HG03139 (cell line): ENCODE measurements around the gene THAP5.

Experiments used
- ATAC-seq: cut with Tn5 transposase; IDR thresholded peaks from one replicate; pipeline ENCODE4 v1.9.1; 2021; ENCODE audit not compliant: unreplicated experiment

The THAP5 gene

GRCh38 chr7:108569381-108570145 is at the start of gene THAP5, which contains the start of gene DNAJB9:
TSS of gene THAP5 (minus strand) at chr7:108569706. CDS start at chr7:108569569, 137 bp downstream.
TSS of gene DNAJB9 (plus strand) at chr7:108569874. CDS start at chr7:108571727, 1,853 bp downstream.
- ATAC-seq, result peak; percentile 95

GRCh38 chr7:108618056-108618455 is 48.5 kb upstream of the THAP5 start:
- ATAC-seq, result no peak

- no peak for ATAC-seq
Observed at GRCh38 chr7:108614896-108615295, 45.4 kb upstream of the THAP5 start.

GRCh38 chr7:108613949-108614381 is 44.5 kb upstream of the THAP5 start:
- no peak for ATAC-seq

- peak; percentile 69 for ATAC-seq
Observed at GRCh38 chr7:108613147-108613948, 43.8 kb upstream of the THAP5 start.

- no peak for ATAC-seq
Observed at GRCh38 chr7:108611268-108611667, 41.8 kb upstream of the THAP5 start.

GRCh38 chr7:108609643-108610042 is 40.1 kb upstream of the THAP5 start:
- ATAC-seq, result no peak

- ATAC-seq, result no peak
Observed at GRCh38 chr7:108605559-108606201, 36.2 kb upstream of the THAP5 start.

GRCh38 chr7:108604307-108605077 is 35.0 kb upstream of the THAP5 start:
- no peak for ATAC-seq

GRCh38 chr7:108603656-108604306 is 34.3 kb upstream of the THAP5 start:
- no peak for ATAC-seq

GRCh38 chr7:108600399-108600798 is 30.9 kb upstream of the THAP5 start:
- ATAC-seq, result no peak

- no peak for ATAC-seq
Observed at GRCh38 chr7:108598914-108599580, 29.5 kb upstream of the THAP5 start.

- ATAC-seq, result no peak
Observed at GRCh38 chr7:108598153-108598552, 28.6 kb upstream of the THAP5 start.

GRCh38 chr7:108596560-108596959 is 27.1 kb upstream of the THAP5 start:
- no peak for ATAC-seq

GRCh38 chr7:108592646-108593201 is 23.2 kb upstream of the THAP5 start:
- ATAC-seq, result no peak

- ATAC-seq, result no peak
Observed at GRCh38 chr7:108590606-108591005, 21.1 kb upstream of the THAP5 start.

- ATAC-seq, result no peak
Observed at GRCh38 chr7:108589874-108590273, 20.4 kb upstream of the THAP5 start.

GRCh38 chr7:108589199-108589598 is 19.7 kb upstream of the THAP5 start:
- ATAC-seq, result no peak

- no peak for ATAC-seq
Observed at GRCh38 chr7:108586274-108586710, 16.8 kb upstream of the THAP5 start.
